MM.1S (cell line): ENCODE data around the gene GCNT2.

ENCODE experiments used
- CTCF ChIP-seq: fragments of 300-600 bp; sonication (generic); IDR thresholded peaks from 2 replicates; pipeline ENCODE4 v1.5.1; 2016; ENCODE audit warnings: antibody characterized with exemption, low read length, mixed read lengths
- EZH2 ChIP-seq: fragments of 300-600 bp; sonication (generic); optimal IDR thresholded peaks from 2 replicates; pipeline ENCODE3; 2017; ENCODE audit warnings: low read depth, mild to moderate bottlenecking, antibody characterized with exemption, low read length, mixed read lengths

- no peak for TF ChIP-seq CTCF
- TF ChIP-seq EZH2, result no peak
Measured at GRCh38 chr6:10678456-10678855, 157.3 kb downstream of the GCNT2 start.
